ENCODE results near the gene RPL39L.
"Not testable (repeated sequence)": the region's sequence is repeated elsewhere in the genome, so short reads cannot be mapped to it uniquely, and the experiment has no call there.

Gene RPL39L

GRCh38 chr3:187136936-187137335 is 2.4 kb downstream of the RPL39L start:
- DNase-seq = no peak

- DNase-seq = no peak
Measured at GRCh38 chr3:187136337-187136736, 3.0 kb downstream of the RPL39L start.

- DNase-seq = not testable (repeated sequence)
Measured at GRCh38 chr3:187135172-187135690, 4.1 kb downstream of the RPL39L start.

- not testable (repeated sequence) for DNase-seq
Measured at GRCh38 chr3:187133181-187133580, 6.1 kb downstream of the RPL39L start.

- DNase-seq = no peak
Measured at GRCh38 chr3:187132666-187133065, 6.6 kb downstream of the RPL39L start.

GRCh38 chr3:187131981-187132380 is 7.3 kb downstream of the RPL39L start:
- no peak for DNase-seq

GRCh38 chr3:187130346-187131066 is 8.8 kb downstream of the RPL39L start:
- DNase-seq = peak; percentile 19

GRCh38 chr3:187125319-187126031 is 13.8 kb downstream of the RPL39L start:
- DNase-seq = no peak

GRCh38 chr3:187122261-187122660 is 17.0 kb downstream of the RPL39L start:
- no peak for DNase-seq

- no peak for DNase-seq
Measured at GRCh38 chr3:187120326-187120725, 19.0 kb downstream of the RPL39L start.

GRCh38 chr3:187114511-187114910 is 24.8 kb downstream of the RPL39L start:
- no peak for DNase-seq

- no peak for DNase-seq
Measured at GRCh38 chr3:187112934-187113793, 26.1 kb downstream of the RPL39L start.

- DNase-seq = no peak
Measured at GRCh38 chr3:187110156-187110555, 29.1 kb downstream of the RPL39L start.

GRCh38 chr3:187107989-187108388 is 31.3 kb downstream of the RPL39L start:
- no peak for DNase-seq

GRCh38 chr3:187105700-187106099 is 33.6 kb downstream of the RPL39L start:
- no peak for DNase-seq

- DNase-seq = no peak
Measured at GRCh38 chr3:187104933-187105332, 34.4 kb downstream of the RPL39L start.

- no peak for DNase-seq
Measured at GRCh38 chr3:187104342-187104741, 35.0 kb downstream of the RPL39L start.

GRCh38 chr3:187103251-187103650 is 36.0 kb downstream of the RPL39L start:
- no peak for DNase-seq

GRCh38 chr3:187102073-187102634 is 37.1 kb downstream of the RPL39L start:
- DNase-seq = no peak

- peak; percentile 54 for DNase-seq
Measured at GRCh38 chr3:187101184-187102072, 37.9 kb downstream of the RPL39L start.

- DNase-seq = no peak
Measured at GRCh38 chr3:187098923-187099512, 40.3 kb downstream of the RPL39L start.

Measured in activated naive CD4-positive, alpha-beta T cell treated with anti-CD3 and anti-CD28 coated beads, Interleukin-2, amount 50 U/mL, for 16 hours (primary cell).